ENCODE measurements around the gene PTPRK.

The PTPRK gene

DNA sequence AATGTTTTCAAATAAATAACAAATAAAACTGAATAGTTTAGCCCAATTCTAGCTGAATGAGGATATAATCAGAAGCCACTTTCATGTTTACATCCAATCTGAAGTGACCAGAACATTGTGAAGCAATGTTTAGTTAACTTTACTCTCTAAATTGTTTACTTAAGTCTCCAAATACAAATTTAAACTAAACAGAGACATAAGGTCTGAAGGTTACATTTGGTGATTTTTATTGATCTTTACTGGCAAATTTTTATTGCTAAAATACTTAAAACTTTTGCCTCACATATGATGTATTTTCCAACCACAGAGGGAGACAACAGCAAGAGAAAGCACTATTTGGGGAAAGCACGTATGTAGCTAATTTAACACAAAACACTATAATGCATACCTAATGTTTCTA, 512.7 kb downstream of the PTPRK start:
- Histone ChIP-seq H3K4me1 (ENCODE audit: low read length) (peaks cover 5% of the 10 kb centered on the region; the same call in 1 of the 2 replicates), H3K9ac (ENCODE audit: low read length) (no peak overlapping the region), H3K4me2 (ENCODE audit: low read length) (no peak overlapping the region), H3K27ac (ENCODE audit: low read length) (no peak overlapping the region), H3K27me3 (ENCODE audit: low read depth, low read length) (no peaks in the 10 kb centered on the region), H4K20me1 (ENCODE audit: insufficient read depth, low read length) (no peaks in the 10 kb centered on the region), H2AFZ (ENCODE audit: low read depth, low read length) (no peak overlapping the region), H3K36me3 (replicated peaks; ENCODE audit: low read depth, low read length) (no peaks in the 10 kb centered on the region), H3K79me2 (ENCODE audit: low read length) (no peaks in the 10 kb centered on the region), H3K9me3 (ENCODE audit: insufficient read depth, low read length) (no peaks in the 10 kb centered on the region), H3K4me3 (ENCODE audit: low read length) (no peak overlapping the region)
- TF ChIP-seq, protein P1, sequence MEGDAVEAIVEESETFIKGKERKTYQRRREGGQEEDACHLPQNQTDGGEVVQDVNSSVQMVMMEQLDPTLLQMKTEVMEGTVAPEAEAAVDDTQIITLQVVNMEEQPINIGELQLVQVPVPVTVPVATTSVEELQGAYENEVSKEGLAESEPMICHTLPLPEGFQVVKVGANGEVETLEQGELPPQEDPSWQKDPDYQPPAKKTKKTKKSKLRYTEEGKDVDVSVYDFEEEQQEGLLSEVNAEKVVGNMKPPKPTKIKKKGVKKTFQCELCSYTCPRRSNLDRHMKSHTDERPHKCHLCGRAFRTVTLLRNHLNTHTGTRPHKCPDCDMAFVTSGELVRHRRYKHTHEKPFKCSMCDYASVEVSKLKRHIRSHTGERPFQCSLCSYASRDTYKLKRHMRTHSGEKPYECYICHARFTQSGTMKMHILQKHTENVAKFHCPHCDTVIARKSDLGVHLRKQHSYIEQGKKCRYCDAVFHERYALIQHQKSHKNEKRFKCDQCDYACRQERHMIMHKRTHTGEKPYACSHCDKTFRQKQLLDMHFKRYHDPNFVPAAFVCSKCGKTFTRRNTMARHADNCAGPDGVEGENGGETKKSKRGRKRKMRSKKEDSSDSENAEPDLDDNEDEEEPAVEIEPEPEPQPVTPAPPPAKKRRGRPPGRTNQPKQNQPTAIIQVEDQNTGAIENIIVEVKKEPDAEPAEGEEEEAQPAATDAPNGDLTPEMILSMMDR (IDR thresholded peaks at IDR 0.05; ENCODE audit: low read depth, low read length) = no peak
- no peak for TF ChIP-seq EZH2phosphoT487 (IDR thresholded peaks at IDR 0.05; ENCODE audit: low read depth)

GRCh38 chr6:128005009-128005408, 515.4 kb downstream of the PTPRK start:
- no peak overlapping the region for H3K9ac ChIP-seq (ENCODE audit: low read length)
- TF ChIP-seq EZH2phosphoT487 (IDR thresholded peaks at IDR 0.05; ENCODE audit: low read depth) = no peak
- TF ChIP-seq, protein P1 (IDR thresholded peaks at IDR 0.05; ENCODE audit: low read depth, low read length) = no peak
- H3K27me3 ChIP-seq (ENCODE audit: low read depth, low read length) = no peaks in the 10 kb centered on the region
- H3K36me3 ChIP-seq (replicated peaks; ENCODE audit: low read depth, low read length) = no peaks in the 10 kb centered on the region
- H3K27ac ChIP-seq (ENCODE audit: low read length) = no peak overlapping the region
- no peak overlapping the region for H2AFZ ChIP-seq (ENCODE audit: low read depth, low read length)
- peaks cover 5% of the 10 kb centered on the region; the same call in 1 of the 2 replicates for H3K4me1 ChIP-seq (ENCODE audit: low read length)
- H3K4me3 ChIP-seq (ENCODE audit: low read length) = no peak overlapping the region
- H4K20me1 ChIP-seq (ENCODE audit: insufficient read depth, low read length) = no peaks in the 10 kb centered on the region
- no peaks in the 10 kb centered on the region for H3K9me3 ChIP-seq (ENCODE audit: insufficient read depth, low read length)
- no peaks in the 10 kb centered on the region for H3K79me2 ChIP-seq (ENCODE audit: low read length)
- H3K4me2 ChIP-seq (ENCODE audit: low read length) = no peak overlapping the region

DNA sequence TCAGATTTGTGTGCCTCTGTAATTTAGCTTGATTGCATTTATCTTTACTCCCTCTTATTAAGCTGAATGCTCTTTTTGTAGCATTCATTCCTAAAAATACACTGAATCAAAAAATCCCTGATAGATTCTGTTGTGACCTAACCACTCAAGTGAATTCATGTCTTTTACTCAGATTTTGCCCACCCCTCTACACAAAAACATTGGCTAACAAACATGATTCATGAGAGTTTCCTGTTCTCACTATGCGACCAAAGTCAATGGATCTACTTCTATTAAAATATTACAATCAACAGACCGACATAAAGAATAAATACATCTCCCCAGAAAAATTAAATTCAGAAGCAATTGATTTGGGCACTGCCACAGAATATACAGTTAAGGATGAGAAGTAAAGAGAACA, 520.0 kb downstream of the PTPRK start:
- Histone ChIP-seq H2AFZ (ENCODE audit: low read depth, low read length) (no peak overlapping the region), H3K27ac (ENCODE audit: low read length) (no peak overlapping the region), H3K4me3 (ENCODE audit: low read length) (no peak overlapping the region), H4K20me1 (ENCODE audit: insufficient read depth, low read length) (no peaks in the 10 kb centered on the region), H3K9ac (ENCODE audit: low read length) (no peak overlapping the region), H3K27me3 (ENCODE audit: low read depth, low read length) (no peaks in the 10 kb centered on the region), H3K4me2 (ENCODE audit: low read length) (no peak overlapping the region), H3K9me3 (ENCODE audit: insufficient read depth, low read length) (no peaks in the 10 kb centered on the region), H3K79me2 (ENCODE audit: low read length) (no peaks in the 10 kb centered on the region), H3K36me3 (replicated peaks; ENCODE audit: low read depth, low read length) (no peaks in the 10 kb centered on the region), H3K4me1 (ENCODE audit: low read length) (peaks cover 5% of the 10 kb centered on the region; the same call in 1 of the 2 replicates)
- TF ChIP-seq, protein P1 (IDR thresholded peaks at IDR 0.05; ENCODE audit: low read depth, low read length) = no peak

GRCh38 chr6:127998985-127999384, 521.4 kb downstream of the PTPRK start:
- no peaks in the 10 kb centered on the region for H3K27me3 ChIP-seq (ENCODE audit: low read depth, low read length)
- no peaks in the 10 kb centered on the region for H3K79me2 ChIP-seq (ENCODE audit: low read length)
- H4K20me1 ChIP-seq (ENCODE audit: insufficient read depth, low read length) = no peaks in the 10 kb centered on the region
- H3K9ac ChIP-seq (ENCODE audit: low read length) = no peak overlapping the region
- no peak overlapping the region for H3K4me3 ChIP-seq (ENCODE audit: low read length)
- TF ChIP-seq, protein P1 (IDR thresholded peaks at IDR 0.05; ENCODE audit: low read depth, low read length) = no peak
- no peak for TF ChIP-seq EZH2phosphoT487 (IDR thresholded peaks at IDR 0.05; ENCODE audit: low read depth)
- no peaks in the 10 kb centered on the region for H3K36me3 ChIP-seq (replicated peaks; ENCODE audit: low read depth, low read length)
- no peak overlapping the region for H2AFZ ChIP-seq (ENCODE audit: low read depth, low read length)
- H3K9me3 ChIP-seq (ENCODE audit: insufficient read depth, low read length) = no peaks in the 10 kb centered on the region
- H3K4me2 ChIP-seq (ENCODE audit: low read length) = no peak overlapping the region
- H3K4me1 ChIP-seq (ENCODE audit: low read length) = no peaks in the 10 kb centered on the region
- no peak overlapping the region for H3K27ac ChIP-seq (ENCODE audit: low read length)

Measured in OCI-LY3 (cell line).